ENCODE measurements around the gene SYTL2. TPM values are rescaled to one million over a fixed set of nuclear protein-coding genes. Genes with fewer than 3 reads are reported as not detected.

Gene SYTL2
- total RNA-seq, 1 experiment from 2014 or later: 16.8 TPM

Other genes with a start within 250 kb of the SYTL2 start
- gene DLG2, start 183.8 kb downstream of the SYTL2 start, total RNA-seq (2014; rRNA removed; shearing (Covaris generic)): 3.8 and 6.6 TPM in 2 replicates
- 124 and 163 TPM in 2 replicates for gene TMEM126B, start 182.5 kb downstream of the SYTL2 start, total RNA-seq (2014; rRNA removed; shearing (Covaris generic))
- 12.5 and 29.9 TPM in 2 replicates for gene TMEM126A, start 163.2 kb downstream of the SYTL2 start, total RNA-seq (2014; rRNA removed; shearing (Covaris generic))
- 28.1 and 33.9 TPM in 2 replicates for gene CREBZF, start 146.0 kb downstream of the SYTL2 start, total RNA-seq (2014; rRNA removed; shearing (Covaris generic))
- 8.6 and 10.7 TPM in 2 replicates for gene CCDC89, start 124.9 kb downstream of the SYTL2 start, total RNA-seq (2014; rRNA removed; shearing (Covaris generic))
- gene CCDC83, start 44.2 kb upstream of the SYTL2 start, total RNA-seq (2014; rRNA removed; shearing (Covaris generic)): not detected in 2 replicates